ENCODE results near the gene HAT1.

Gene HAT1

GRCh38 chr2:172009823-172010222, 87.6 kb downstream of the HAT1 start:
- Histone ChIP-seq H3K4me3 (ENCODE audit: low read depth in 1 of 2, low read length in 2 of 2) (no peak overlapping the region), H3K9me3 (ENCODE audit: low read length) (no peaks in the 10 kb centered on the region), H3K4me1 (ENCODE audit: insufficient read depth, low read length) (no peaks in the 10 kb centered on the region), H3K36me3 (ENCODE audit: insufficient read depth, low read length) (no peaks in the 10 kb centered on the region), H3K27me3 (ENCODE audit: control insufficient read depth in 1 of 2, insufficient read depth in 2 of 2, low read length in 2 of 2) (no peaks in the 10 kb centered on the region), H3K9ac (ENCODE audit: low read length) (no peak overlapping the region), H3K27ac (ENCODE audit: low read depth, low read length) (no peak overlapping the region)

DNA sequence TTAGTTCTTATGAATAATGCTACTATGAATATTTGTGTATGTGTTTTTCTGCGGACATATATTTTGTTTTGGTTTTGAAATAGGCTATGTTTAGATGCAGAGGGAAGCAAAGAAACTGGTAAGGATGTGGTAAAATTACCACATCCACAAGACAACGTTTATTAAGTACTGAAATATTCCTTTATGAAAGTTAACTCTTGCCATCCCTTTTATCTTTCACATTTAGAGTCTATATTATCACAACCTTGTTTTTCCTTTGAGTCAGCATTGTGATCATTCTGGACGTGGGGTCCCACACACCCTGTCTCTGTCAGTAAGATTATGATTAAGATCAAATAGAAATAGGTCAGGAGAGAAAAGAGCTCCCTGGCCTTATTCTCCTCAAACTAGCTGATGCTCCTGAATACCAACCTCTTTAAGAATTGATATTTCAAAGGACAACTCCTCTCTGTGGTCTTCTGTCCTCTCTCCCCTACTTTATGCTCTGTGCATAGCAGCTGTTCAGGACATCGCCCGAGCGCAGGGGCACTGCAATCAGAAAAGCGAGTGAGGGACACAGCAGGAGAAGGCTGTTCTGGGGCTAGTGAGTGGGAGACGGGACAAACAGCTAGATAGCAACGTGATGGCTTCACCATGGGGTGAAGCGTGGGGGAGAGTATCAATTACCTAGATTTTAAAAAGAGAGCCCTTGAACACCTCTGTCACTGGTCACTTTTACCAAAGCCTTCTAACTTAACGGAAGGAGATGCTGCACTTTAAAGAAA, 89.7 kb downstream of the HAT1 start:
- no peaks in the 10 kb centered on the region for H3K36me3 ChIP-seq (ENCODE audit: insufficient read depth, low read length)
- no peak overlapping the region for H3K27ac ChIP-seq (ENCODE audit: low read depth, low read length)
- H3K4me1 ChIP-seq (ENCODE audit: insufficient read depth, low read length) = no peaks in the 10 kb centered on the region
- H3K4me3 ChIP-seq (ENCODE audit: low read depth in 1 of 2, low read length in 2 of 2) = no peak overlapping the region
- no peaks in the 10 kb centered on the region for H3K27me3 ChIP-seq (ENCODE audit: control insufficient read depth in 1 of 2, insufficient read depth in 2 of 2, low read length in 2 of 2)
- H3K9me3 ChIP-seq (ENCODE audit: low read length) = no peaks in the 10 kb centered on the region
- no peak overlapping the region for H3K9ac ChIP-seq (ENCODE audit: low read length)

GRCh38 chr2:172012677-172013391, 90.6 kb downstream of the HAT1 start:
- H3K4me1 ChIP-seq (ENCODE audit: insufficient read depth, low read length) = no peaks in the 10 kb centered on the region
- no peak overlapping the region for H3K9ac ChIP-seq (ENCODE audit: low read length)
- no peak overlapping the region for H3K27ac ChIP-seq (ENCODE audit: low read depth, low read length)
- H3K4me3 ChIP-seq (ENCODE audit: low read depth in 1 of 2, low read length in 2 of 2) = no peak overlapping the region
- no peaks in the 10 kb centered on the region for H3K36me3 ChIP-seq (ENCODE audit: insufficient read depth, low read length)
- H3K27me3 ChIP-seq (ENCODE audit: control insufficient read depth in 1 of 2, insufficient read depth in 2 of 2, low read length in 2 of 2) = no peaks in the 10 kb centered on the region
- H3K9me3 ChIP-seq (ENCODE audit: low read length) = no peaks in the 10 kb centered on the region

DNA sequence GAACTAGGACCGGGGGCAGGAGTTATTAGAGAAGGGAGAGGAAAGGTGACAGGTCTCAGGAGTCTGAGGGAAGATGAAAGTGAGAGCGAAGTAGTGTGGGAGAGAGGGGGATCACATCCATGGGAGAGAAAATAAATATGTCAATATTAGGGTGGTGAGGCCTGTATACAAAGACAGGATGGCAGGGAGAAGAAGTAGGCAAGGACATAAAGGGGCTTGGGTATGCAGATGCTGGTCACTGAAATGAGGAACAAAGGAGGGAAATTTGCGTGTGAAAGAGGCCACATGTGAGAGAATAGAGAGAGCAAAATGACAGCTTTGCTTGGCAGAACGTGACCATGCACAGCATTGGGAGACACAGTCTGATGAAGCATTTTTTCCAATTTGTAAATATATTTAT, 91.1 kb downstream of the HAT1 start:
- Histone ChIP-seq H3K4me1 (ENCODE audit: insufficient read depth, low read length) (no peaks in the 10 kb centered on the region), H3K36me3 (ENCODE audit: insufficient read depth, low read length) (no peaks in the 10 kb centered on the region), H3K27me3 (ENCODE audit: control insufficient read depth in 1 of 2, insufficient read depth in 2 of 2, low read length in 2 of 2) (no peaks in the 10 kb centered on the region), H3K9me3 (ENCODE audit: low read length) (no peaks in the 10 kb centered on the region), H3K9ac (ENCODE audit: low read length) (no peak overlapping the region), H3K27ac (ENCODE audit: low read depth, low read length) (no peak overlapping the region), H3K4me3 (ENCODE audit: low read depth in 1 of 2, low read length in 2 of 2) (no peak overlapping the region)

DNA sequence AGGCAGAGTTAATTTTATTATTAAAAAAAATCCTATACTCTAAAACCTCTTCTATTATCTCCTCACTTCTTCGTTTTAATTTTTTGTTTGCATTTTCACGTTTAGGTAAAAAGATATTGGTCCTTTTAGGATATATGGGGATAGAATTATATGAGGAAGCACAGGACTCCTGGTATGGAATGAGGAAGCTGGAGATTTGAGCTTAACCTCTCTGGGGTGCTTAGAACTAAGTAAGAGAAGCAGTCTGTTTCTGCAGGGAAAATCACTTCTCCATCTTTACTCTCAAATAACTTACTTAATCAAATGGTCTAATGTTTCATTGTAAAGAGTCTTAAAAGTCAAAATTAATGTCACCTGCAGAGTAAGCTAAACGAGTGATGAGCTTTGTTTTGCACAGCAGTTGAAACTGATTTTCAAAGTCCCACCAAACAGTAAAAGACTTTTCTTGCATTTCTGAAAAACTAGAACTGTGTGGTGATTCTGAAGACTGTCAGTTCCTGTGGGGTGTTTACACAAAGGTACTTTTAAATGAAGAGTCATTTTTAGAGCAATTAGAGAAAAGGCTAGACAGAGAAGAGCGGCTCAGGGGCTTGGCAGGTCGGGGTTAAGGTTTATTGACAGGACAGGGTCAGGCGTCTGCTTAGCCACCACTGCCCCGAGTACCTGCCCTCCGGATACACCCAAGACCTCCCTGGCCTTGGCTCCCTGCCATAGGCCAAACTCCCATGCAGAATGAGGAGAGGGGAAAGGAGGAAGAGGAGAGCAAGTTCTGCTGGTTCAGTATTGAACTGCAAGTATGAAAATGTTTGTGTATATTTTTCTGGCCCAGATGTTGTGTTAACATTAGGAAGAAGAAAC, 99.0 kb downstream of the HAT1 start:
- no peaks in the 10 kb centered on the region for H3K36me3 ChIP-seq (ENCODE audit: insufficient read depth, low read length)
- H3K9me3 ChIP-seq (ENCODE audit: low read length) = no peaks in the 10 kb centered on the region
- no peak overlapping the region for H3K27ac ChIP-seq (ENCODE audit: low read depth, low read length)
- no peak overlapping the region for H3K9ac ChIP-seq (ENCODE audit: low read length)
- peaks cover 6% of the 10 kb centered on the region for H3K4me1 ChIP-seq (ENCODE audit: insufficient read depth, low read length)
- H3K4me3 ChIP-seq (ENCODE audit: low read depth in 1 of 2, low read length in 2 of 2) = no peak overlapping the region
- no peaks in the 10 kb centered on the region for H3K27me3 ChIP-seq (ENCODE audit: control insufficient read depth in 1 of 2, insufficient read depth in 2 of 2, low read length in 2 of 2)

DNA sequence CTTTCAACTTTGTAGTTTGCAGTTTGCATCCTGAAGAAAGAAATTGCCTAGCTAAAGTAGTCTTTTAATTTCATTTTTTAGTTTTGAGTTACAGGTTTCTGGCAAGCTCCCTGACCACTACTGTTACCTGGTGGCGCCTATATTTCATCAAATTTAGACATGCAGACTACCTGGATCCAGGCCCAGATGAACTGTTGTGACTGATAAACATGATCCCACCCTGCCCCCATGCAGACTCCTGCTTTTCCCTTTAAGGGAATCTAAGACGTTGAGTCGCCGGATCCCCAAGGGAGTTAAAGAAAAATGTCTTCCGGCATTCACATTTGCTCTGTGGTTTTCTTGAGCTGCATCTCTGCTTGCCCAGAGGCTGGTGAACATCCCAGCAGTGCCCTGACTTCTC, 99.7 kb downstream of the HAT1 start:
- Histone ChIP-seq H3K9me3 (ENCODE audit: low read length) (no peaks in the 10 kb centered on the region), H3K4me3 (ENCODE audit: low read depth in 1 of 2, low read length in 2 of 2) (no peak overlapping the region), H3K27ac (ENCODE audit: low read depth, low read length) (no peak overlapping the region), H3K4me1 (ENCODE audit: insufficient read depth, low read length) (peaks cover 6% of the 10 kb centered on the region), H3K9ac (ENCODE audit: low read length) (no peak overlapping the region), H3K36me3 (ENCODE audit: insufficient read depth, low read length) (no peaks in the 10 kb centered on the region), H3K27me3 (ENCODE audit: control insufficient read depth in 1 of 2, insufficient read depth in 2 of 2, low read length in 2 of 2) (no peaks in the 10 kb centered on the region)

GRCh38 chr2:172031536-172031935, 109.3 kb downstream of the HAT1 start:
- Histone ChIP-seq H3K27me3 (ENCODE audit: control insufficient read depth in 1 of 2, insufficient read depth in 2 of 2, low read length in 2 of 2) (no peaks in the 10 kb centered on the region), H3K9ac (ENCODE audit: low read length) (no peak overlapping the region), H3K27ac (ENCODE audit: low read depth, low read length) (no peak overlapping the region), H3K36me3 (ENCODE audit: insufficient read depth, low read length) (no peaks in the 10 kb centered on the region), H3K4me1 (ENCODE audit: insufficient read depth, low read length) (no peaks in the 10 kb centered on the region), H3K9me3 (ENCODE audit: low read length) (no peaks in the 10 kb centered on the region), H3K4me3 (ENCODE audit: low read depth in 1 of 2, low read length in 2 of 2) (no peak overlapping the region)
